Bronchial epithelial cell (primary cell): Measurements from ENCODE around the gene IDI1. TPM values are rescaled to one million over a fixed set of nuclear protein-coding genes. Genes with fewer than 3 reads are reported as not detected.

Source experiments
- DNase-seq: peaks from one replicate; pipeline ENCODE4 v3.0.0-alpha.2; 2010; ENCODE audit warnings: low read depth
- FAIRE-seq: peaks from 2 replicates; lab custom pipeline; 2011; peaks lifted over from hg19 to GRCh38; lab: Jason Lieb, UNC
- H3K27me3 ChIP-seq: 2 replicates; pipeline ENCODE4 v1.5.1; 2011; ENCODE audit warnings: low read length; ENCODE audit not compliant: control insufficient read depth, insufficient read depth
- H3K36me3 ChIP-seq: 2 replicates; pipeline ENCODE4 v1.5.1; 2011; ENCODE audit warnings: low read length; ENCODE audit not compliant: control insufficient read depth, insufficient read depth
- H3K4me3 ChIP-seq: 2 replicates; pipeline ENCODE4 v1.5.1; 2011; ENCODE audit warnings: mild to moderate bottlenecking, low read depth, low read length, control low read depth
- CTCF ChIP-seq: IDR thresholded peaks from 2 replicates; pipeline ENCODE4 v1.5.1; 2011; ENCODE audit warnings: mild to moderate bottlenecking, moderate library complexity, low read length, control low read depth, inconsistent platforms; ENCODE audit not compliant: insufficient read depth, severe bottlenecking
- total RNA-seq: library from RNA; depleted of rRNA; stranded (reverse); fragments of >200 nt; gene quantifications from 2 replicates; pipeline ENCODE4 v1.2.1, GENCODE V29; 2014

IDI1 gene
- total RNA-seq, 1 donor from 2014 or later: 55.8 TPM

- FAIRE-seq (no peak), DNase-seq (no peak)
- Histone ChIP-seq H3K4me3 (no peak overlapping the region), H3K27me3 (no peaks in the 10 kb centered on the region), H3K36me3 (peaks cover 33% of the 10 kb centered on the region)
- TF ChIP-seq CTCF: no peak
Measured at GRCh38 chr10:996031-996430, 52.9 kb downstream of the IDI1 start.

- H3K36me3 ChIP-seq: peaks cover 36% of the 10 kb centered on the region
- no peak for FAIRE-seq
- no peaks in the 10 kb centered on the region for H3K27me3 ChIP-seq
Measured at GRCh38 chr10:995559-995926, 53.4 kb downstream of the IDI1 start.

GRCh38 chr10:994836-995558, 53.9 kb downstream of the IDI1 start:
- DNase-seq (no peak), FAIRE-seq (no peak)
- H3K27me3 ChIP-seq: no peaks in the 10 kb centered on the region
- no peak overlapping the region for H3K4me3 ChIP-seq
- peaks cover 33% of the 10 kb centered on the region for H3K36me3 ChIP-seq
- TF ChIP-seq CTCF: no peak

More at GRCh38 chr10:995559-995926, 53.4 kb downstream of the IDI1 start:
- H3K4me3 ChIP-seq: no peak overlapping the region
- no peak for DNase-seq
- TF ChIP-seq CTCF: no peak

GRCh38 chr10:992871-993270, 56.0 kb downstream of the IDI1 start:
- H3K27me3 ChIP-seq: no peaks in the 10 kb centered on the region
- TF ChIP-seq CTCF: no peak
- FAIRE-seq: no peak
- no peak for DNase-seq
- H3K36me3 ChIP-seq: peaks cover 28% of the 10 kb centered on the region
- no peak overlapping the region for H3K4me3 ChIP-seq

GRCh38 chr10:992467-992866, 56.5 kb downstream of the IDI1 start:
- DNase-seq (no peak), FAIRE-seq (no peak)
- Histone ChIP-seq H3K36me3 (peaks cover 24% of the 10 kb centered on the region), H3K27me3 (no peaks in the 10 kb centered on the region), H3K4me3 (no peak overlapping the region)
- no peak for TF ChIP-seq CTCF

- FAIRE-seq (no peak), DNase-seq (no peak)
- no peak for TF ChIP-seq CTCF
- no peak overlapping the region for H3K4me3 ChIP-seq
- peaks cover 21% of the 10 kb centered on the region for H3K36me3 ChIP-seq
- H3K27me3 ChIP-seq: no peaks in the 10 kb centered on the region
Measured at GRCh38 chr10:990808-991207, 58.1 kb downstream of the IDI1 start.
